ENCODE results near the gene SPTBN4.

SPTBN4 gene

GRCh38 chr19:40565355-40565754 lies 98.6 kb downstream of the SPTBN4 start:
- DNase-seq: no peak
- Histone ChIP-seq H3K79me1 (replicated peaks; ENCODE audit: low read length, poor library complexity, severe bottlenecking) (no peaks in the 10 kb centered on the region), H3K27ac (ENCODE audit: low read length, poor library complexity, severe bottlenecking) (no peak overlapping the region), H3K4ac (ENCODE audit: low read depth in 1 of 2, low read length in 2 of 2) (no peak overlapping the region), H4K91ac (ENCODE audit: low read length) (no peak overlapping the region), H3K4me2 (ENCODE audit: low read length, poor library complexity, severe bottlenecking) (no peak overlapping the region), H3K9me3 (ENCODE audit: control insufficient read depth, low read length) (no peaks in the 10 kb centered on the region), H3K27me3 (ENCODE audit: control insufficient read depth in 1 of 2, insufficient read depth in 1 of 2, low read length in 2 of 2) (peaks cover 28 to 53% of the 10 kb centered on the region in 2 experiments), H3K14ac (ENCODE audit: low read length in 2 of 2) (peak overlapping the region in 1 of 2 experiments; percentile 28), H4K8ac (ENCODE audit: low read length) (no peak overlapping the region), H2BK15ac (ENCODE audit: low read depth, poor library complexity, severe bottlenecking) (no peak overlapping the region), H3K9ac (ENCODE audit: low read length) (no peak overlapping the region), H3K4me3 (ENCODE audit: insufficient read depth in 1 of 2, low read depth in 1 of 2, low read length in 2 of 2) (no peak overlapping the region), H2BK5ac (ENCODE audit: low read depth, low read length, poor library complexity, severe bottlenecking) (no peak overlapping the region), H3K4me1 (ENCODE audit: control insufficient read depth, insufficient read depth, low read depth, low read length) (peaks cover 19% of the 10 kb centered on the region), H2AFZ (ENCODE audit: low read depth, low read length) (no peak overlapping the region), H3K18ac (ENCODE audit: low read depth in 1 of 2, low read length in 2 of 2) (peak overlapping the region in 1 of 2 experiments; percentile 8), H2BK120ac (ENCODE audit: low read depth, low read length) (no peak overlapping the region), H3K23ac (ENCODE audit: low read length in 2 of 2) (peak overlapping the region in 1 of 2 experiments; percentile 69), H2AK5ac (ENCODE audit: low read length, severe bottlenecking) (no peak overlapping the region), H2BK12ac (ENCODE audit: low read length in 2 of 2) (no peak overlapping the region), H3K36me3 (ENCODE audit: control insufficient read depth in 1 of 2, insufficient read depth in 2 of 2, low read depth in 1 of 2, low read length in 2 of 2) (no peaks in the 10 kb centered on the region)
- WGBS: 82% methylated on average over 4 of the region's 7 CpGs

GRCh38 chr19:40565910-40566495 lies 99.2 kb downstream of the SPTBN4 start:
- DNase-seq: no peak
- no peak overlapping the region for H3K4ac ChIP-seq (ENCODE audit: low read depth in 1 of 2, low read length in 2 of 2)
- H3K9ac ChIP-seq (ENCODE audit: low read length): no peak overlapping the region
- peaks cover 23 to 47% of the 10 kb centered on the region in 2 experiments for H3K27me3 ChIP-seq (ENCODE audit: control insufficient read depth in 1 of 2, insufficient read depth in 1 of 2, low read length in 2 of 2)
- no peak overlapping the region for H3K23ac ChIP-seq (ENCODE audit: low read length in 2 of 2)
- no peak overlapping the region for H3K4me3 ChIP-seq (ENCODE audit: insufficient read depth in 1 of 2, low read depth in 1 of 2, low read length in 2 of 2)
- no peak overlapping the region for H4K91ac ChIP-seq (ENCODE audit: low read length)
- no peaks in the 10 kb centered on the region for H3K79me1 ChIP-seq (replicated peaks; ENCODE audit: low read length, poor library complexity, severe bottlenecking)
- no peak overlapping the region for H3K4me2 ChIP-seq (ENCODE audit: low read length, poor library complexity, severe bottlenecking)
- H2BK120ac ChIP-seq (ENCODE audit: low read depth, low read length): no peak overlapping the region
- no peak overlapping the region for H3K14ac ChIP-seq (ENCODE audit: low read length in 2 of 2)
- WGBS: 82% methylated on average over 8 of the region's 14 CpGs
- H3K36me3 ChIP-seq (ENCODE audit: control insufficient read depth in 1 of 2, insufficient read depth in 2 of 2, low read depth in 1 of 2, low read length in 2 of 2): no peaks in the 10 kb centered on the region
- no peak overlapping the region for H3K18ac ChIP-seq (ENCODE audit: low read depth in 1 of 2, low read length in 2 of 2)
- no peak overlapping the region for H2AFZ ChIP-seq (ENCODE audit: low read depth, low read length)
- no peak overlapping the region for H2BK5ac ChIP-seq (ENCODE audit: low read depth, low read length, poor library complexity, severe bottlenecking)
- no peak overlapping the region for H2BK12ac ChIP-seq (ENCODE audit: low read length in 2 of 2)
- H3K27ac ChIP-seq (ENCODE audit: low read length, poor library complexity, severe bottlenecking): no peak overlapping the region
- no peak overlapping the region for H2BK15ac ChIP-seq (ENCODE audit: low read depth, poor library complexity, severe bottlenecking)
- H2AK5ac ChIP-seq (ENCODE audit: low read length, severe bottlenecking): no peak overlapping the region
- H3K9me3 ChIP-seq (ENCODE audit: control insufficient read depth, low read length): no peaks in the 10 kb centered on the region
- H4K8ac ChIP-seq (ENCODE audit: low read length): no peak overlapping the region
- peaks cover 20% of the 10 kb centered on the region for H3K4me1 ChIP-seq (ENCODE audit: control insufficient read depth, insufficient read depth, low read depth, low read length)

GRCh38 chr19:40567040-40567749 lies 100.4 kb downstream of the SPTBN4 start:
- Histone ChIP-seq H4K8ac (ENCODE audit: low read length) (no peak overlapping the region), H3K79me1 (replicated peaks; ENCODE audit: low read length, poor library complexity, severe bottlenecking) (no peaks in the 10 kb centered on the region), H3K36me3 (ENCODE audit: control insufficient read depth in 1 of 2, insufficient read depth in 2 of 2, low read depth in 1 of 2, low read length in 2 of 2) (no peaks in the 10 kb centered on the region), H3K18ac (ENCODE audit: low read depth in 1 of 2, low read length in 2 of 2) (no peak overlapping the region), H2BK15ac (ENCODE audit: low read depth, poor library complexity, severe bottlenecking) (no peak overlapping the region), H3K4me3 (ENCODE audit: insufficient read depth in 1 of 2, low read depth in 1 of 2, low read length in 2 of 2) (peak overlapping the region in 1 of 2 experiments; percentile 75), H2BK5ac (ENCODE audit: low read depth, low read length, poor library complexity, severe bottlenecking) (no peak overlapping the region), H2BK120ac (ENCODE audit: low read depth, low read length) (no peak overlapping the region), H3K4ac (ENCODE audit: low read depth in 1 of 2, low read length in 2 of 2) (no peak overlapping the region), H3K27ac (ENCODE audit: low read length, poor library complexity, severe bottlenecking) (no peak overlapping the region), H2BK12ac (ENCODE audit: low read length in 2 of 2) (no peak overlapping the region), H3K14ac (ENCODE audit: low read length in 2 of 2) (no peak overlapping the region), H3K27me3 (ENCODE audit: control insufficient read depth in 1 of 2, insufficient read depth in 1 of 2, low read length in 2 of 2) (peaks cover 19 to 39% of the 10 kb centered on the region in 2 experiments), H3K9me3 (ENCODE audit: control insufficient read depth, low read length) (no peaks in the 10 kb centered on the region), H3K9ac (ENCODE audit: low read length) (peak overlapping the region; percentile 39), H2AFZ (ENCODE audit: low read depth, low read length) (peak overlapping the region; percentile 47), H4K91ac (ENCODE audit: low read length) (no peak overlapping the region), H3K4me2 (ENCODE audit: low read length, poor library complexity, severe bottlenecking) (peak overlapping the region; percentile 82), H3K4me1 (ENCODE audit: control insufficient read depth, insufficient read depth, low read depth, low read length) (peaks cover 20% of the 10 kb centered on the region), H2AK5ac (ENCODE audit: low read length, severe bottlenecking) (no peak overlapping the region), H3K23ac (ENCODE audit: low read length in 2 of 2) (peak overlapping the region in 1 of 2 experiments; percentile 59)
- DNase-seq: no peak
- WGBS: 37% methylated on average over 18 of the region's 20 CpGs

- no peak for DNase-seq
- WGBS: 11% methylated on average over 70 of the region's 70 CpGs
- no peak overlapping the region for H2BK12ac ChIP-seq (ENCODE audit: low read length in 2 of 2)
Measured at GRCh38 chr19:40567750-40568494, 101.1 kb downstream of the SPTBN4 start.

More at GRCh38 chr19:40567750-40568494, 101.1 kb downstream of the SPTBN4 start:
- Histone ChIP-seq H3K4me2 (ENCODE audit: low read length, poor library complexity, severe bottlenecking) (peak overlapping the region; percentile 82), H3K27me3 (ENCODE audit: control insufficient read depth in 1 of 2, insufficient read depth in 1 of 2, low read length in 2 of 2) (peaks cover 16 to 39% of the 10 kb centered on the region in 2 experiments), H4K91ac (ENCODE audit: low read length) (peak overlapping the region; percentile 24), H3K23ac (ENCODE audit: low read length in 2 of 2) (peak overlapping the region in 1 of 2 experiments; percentile 71), H3K9ac (ENCODE audit: low read length) (peak overlapping the region; percentile 39), H2BK120ac (ENCODE audit: low read depth, low read length) (no peak overlapping the region), H2AK5ac (ENCODE audit: low read length, severe bottlenecking) (no peak overlapping the region), H2AFZ (ENCODE audit: low read depth, low read length) (peak overlapping the region; percentile 47), H2BK5ac (ENCODE audit: low read depth, low read length, poor library complexity, severe bottlenecking) (no peak overlapping the region), H3K14ac (ENCODE audit: low read length in 2 of 2) (no peak overlapping the region), H3K79me1 (replicated peaks; ENCODE audit: low read length, poor library complexity, severe bottlenecking) (no peaks in the 10 kb centered on the region), H3K36me3 (ENCODE audit: control insufficient read depth in 1 of 2, insufficient read depth in 2 of 2, low read depth in 1 of 2, low read length in 2 of 2) (no peaks in the 10 kb centered on the region), H3K9me3 (ENCODE audit: control insufficient read depth, low read length) (no peaks in the 10 kb centered on the region), H3K4me1 (ENCODE audit: control insufficient read depth, insufficient read depth, low read depth, low read length) (peaks cover 20% of the 10 kb centered on the region), H3K4me3 (ENCODE audit: insufficient read depth in 1 of 2, low read depth in 1 of 2, low read length in 2 of 2) (peak overlapping the region in 1 of 2 experiments; percentile 75), H3K4ac (ENCODE audit: low read depth in 1 of 2, low read length in 2 of 2) (no peak overlapping the region), H3K27ac (ENCODE audit: low read length, poor library complexity, severe bottlenecking) (no peak overlapping the region), H4K8ac (ENCODE audit: low read length) (no peak overlapping the region), H3K18ac (ENCODE audit: low read depth in 1 of 2, low read length in 2 of 2) (peak overlapping the region in 1 of 2 experiments; percentile 42), H2BK15ac (ENCODE audit: low read depth, poor library complexity, severe bottlenecking) (no peak overlapping the region)
